Esophagus squamous epithelium (tissue), 5 donors: ENCODE results near the gene FBXO31. TPM values are rescaled to one million over a fixed set of nuclear protein-coding genes. Genes with fewer than 3 reads are reported as not detected.

Experiments
- DNase-seq: peaks from one replicate; lab custom pipeline; 2025; lab: John Stamatoyannopoulos, UW
- H3K27ac ChIP-seq, 4 donors: fragments of 200-600 bp; sonication (generic); one replicate each; pipeline ENCODE4 v1.5.1; 2016 to 2019; ENCODE audit warnings: mild to moderate bottlenecking in 1 of 4
- H3K27me3 ChIP-seq, 4 donors: fragments of 200-600 bp; sonication (generic); 1 replicate in 3 of 4; 2 replicates in 1 of 4; pipeline versions ENCODE4 v1.5.1 to v1.6.0; 2017 to 2021; ENCODE audit warnings: antibody characterized with exemption in 1 of 4
- H3K36me3 ChIP-seq, 3 donors: fragments of 200-600 bp; sonication (generic); one replicate each; pipeline ENCODE4 v1.5.1; 2016 to 2019
- H3K4me1 ChIP-seq, 3 donors: fragments of 200-600 bp; sonication (generic); one replicate each; pipeline ENCODE4 v1.5.1; 2017 to 2019
- H3K4me3 ChIP-seq, 4 donors: fragments of 200-600 bp; sonication (generic); 1 replicate in 3 of 4; 2 replicates in 1 of 4; pipeline ENCODE4 v1.5.1; 2016 to 2019; ENCODE audit warnings: mild to moderate bottlenecking in 2 of 4, moderate library complexity in 1 of 4
- H3K9me3 ChIP-seq, 3 donors: fragments of 200-600 bp; sonication (generic); one replicate each; pipeline ENCODE4 v1.5.1; 2016 to 2019
- CTCF ChIP-seq, 6 experiments: fragments of 450-650 bp in 4 of 6; fragments of 200-600 bp in 2 of 6; sonication (generic) in 2 of 6; IDR thresholded peaks; one replicate each; pipeline ENCODE4 v1.5.1; 2016 to 2019; ENCODE audit warnings: antibody characterized with exemption in 6 of 6, mild to moderate bottlenecking in 4 of 6, moderate library complexity in 4 of 6
- POLR2A ChIP-seq, 4 donors: fragments of 450-650 bp; IDR thresholded peaks; one replicate each; pipeline ENCODE4 v1.6.1; 2017; ENCODE audit warnings: antibody characterized with exemption in 4 of 4, mild to moderate bottlenecking in 4 of 4, moderate library complexity in 3 of 4
- WGBS, 2 donors: methylation state at CpG; one replicate each; pipeline ENCODE4 v1.1.5; 2018; 5-methylcytosine and 5-hydroxymethylcytosine counted together
- intact Hi-C: fragments of 100-400 bp; cut with DNase I; formaldehyde crosslinking; loops from one replicate; pipeline ENCODE4 v1.15.0; 2022
- total RNA-seq, 4 donors: library from RNA; depleted of rRNA; stranded (reverse); fragments of >200 nt; gene quantifications; one replicate each; pipeline ENCODE4 v1.1.0, GENCODE V29; 2016
- donor health status: DM: yes; HTN: yes; CAD: no.

FBXO31 gene
- total RNA-seq, 4 donors from 2014 or later = 18.3 to 43.7 (median 21.2) TPM

GRCh38 chr16:87372305-87372704, 11.3 kb downstream of the FBXO31 start:
- Histone ChIP-seq H3K36me3 (peaks cover 0 to 10% (median 0%) of the 10 kb centered on the region in 3 donors), H3K4me1 (peaks cover 12 to 80% (median 34%) of the 10 kb centered on the region in 3 donors), H3K4me3 (no peak overlapping the region), H3K9me3 (no peaks in the 10 kb centered on the region), H3K27ac (no peak overlapping the region), H3K27me3 (no peaks in the 10 kb centered on the region)
- intact Hi-C loops = no loop called here
- no peak for DNase-seq
- no peak for TF ChIP-seq CTCF (IDR thresholded peaks at IDR 0.05)
- no peak for TF ChIP-seq POLR2A (IDR thresholded peaks at IDR 0.05)
- WGBS, 2 donors = 91 to 100% methylated on average over 2 to 4 of the region's 4 CpGs

DNA sequence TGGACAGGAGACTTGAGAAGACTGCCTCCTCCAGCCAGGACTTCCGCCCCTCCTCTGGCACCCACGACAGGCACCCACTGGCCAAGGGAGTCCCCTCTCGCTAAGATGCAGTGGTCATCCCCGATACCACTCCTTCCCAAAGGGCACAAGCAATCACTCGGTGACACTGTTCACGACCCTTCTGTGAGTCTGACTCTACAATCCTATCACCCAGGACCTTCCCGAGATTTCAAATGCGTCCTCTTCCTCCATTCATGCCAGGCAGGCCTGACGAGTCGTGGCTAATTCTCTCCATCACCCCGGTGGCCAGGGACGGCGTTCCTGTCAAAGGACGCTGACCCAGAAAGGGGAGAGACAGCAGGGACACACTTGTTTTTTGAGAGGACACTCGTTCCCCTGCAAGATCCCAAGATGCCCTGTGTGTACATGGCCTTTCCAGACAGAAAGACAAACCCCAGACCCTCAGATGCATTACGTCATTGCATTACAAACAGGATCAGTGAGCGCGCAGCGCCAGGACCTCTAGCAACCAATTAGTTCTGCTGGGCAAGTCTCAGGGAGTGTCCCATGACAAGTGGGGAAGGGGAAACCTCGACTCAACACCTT, 12.2 kb downstream of the FBXO31 start:
- no peak overlapping the region for H3K4me3 ChIP-seq
- WGBS, 2 donors = 81 to 82% methylated on average over 15 to 16 of the region's 20 CpGs
- no peak for DNase-seq
- intact Hi-C loops = no loop called here
- peaks cover 10 to 84% (median 29%) of the 10 kb centered on the region in 3 donors for H3K4me1 ChIP-seq
- TF ChIP-seq CTCF (IDR thresholded peaks at IDR 0.05) (no peak), POLR2A (IDR thresholded peaks at IDR 0.05) (no peak)
- H3K27me3 ChIP-seq = no peaks in the 10 kb centered on the region
- no peaks in the 10 kb centered on the region for H3K9me3 ChIP-seq
- peaks cover 0 to 19% (median 0%) of the 10 kb centered on the region in 3 donors for H3K36me3 ChIP-seq
- no peak overlapping the region for H3K27ac ChIP-seq

DNA sequence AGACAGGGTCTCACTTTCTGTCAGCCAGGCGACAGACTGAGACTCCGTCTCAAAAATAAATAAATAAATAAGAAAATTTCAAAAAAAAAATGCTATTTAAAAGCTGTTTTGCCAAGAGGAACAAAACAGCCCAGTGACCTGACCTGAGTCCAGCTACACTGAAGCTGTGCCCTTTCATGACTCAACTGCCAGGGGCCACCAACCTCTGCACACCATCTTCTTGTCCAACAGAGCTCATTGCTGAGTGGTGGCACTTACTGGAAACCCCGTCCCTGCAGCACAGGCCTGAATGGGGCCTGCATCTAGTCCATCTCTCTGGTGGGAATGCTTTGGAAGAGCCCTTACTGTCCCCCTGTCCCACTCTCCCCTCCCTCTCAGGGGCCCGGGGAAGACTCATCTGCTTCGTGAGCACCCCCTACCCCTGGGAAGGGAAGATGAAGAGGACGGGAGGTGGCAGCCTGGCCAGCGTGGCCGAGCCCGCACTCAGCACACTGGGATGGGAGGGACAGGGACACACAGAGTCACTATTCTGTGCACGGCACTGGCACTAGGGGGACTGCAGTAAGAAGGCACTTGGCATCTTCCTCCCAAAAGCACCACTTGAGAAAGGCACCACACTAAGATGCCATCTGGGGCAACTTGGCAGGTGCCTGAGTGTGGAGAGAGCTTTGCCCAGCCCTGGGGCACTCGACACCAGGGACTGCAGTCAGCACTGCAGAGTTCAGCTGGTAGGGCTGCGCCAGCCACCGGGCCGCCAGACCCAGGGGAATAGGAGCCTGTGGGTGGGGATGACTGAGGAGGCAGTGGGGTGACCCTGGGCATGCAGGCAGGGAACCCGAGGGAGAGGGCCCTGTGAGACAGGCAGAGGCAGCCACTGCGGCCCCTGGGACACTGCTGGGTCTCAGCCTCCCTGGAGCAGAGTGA, 13.5 kb downstream of the FBXO31 start:
- Histone ChIP-seq H3K27me3 (no peaks in the 10 kb centered on the region), H3K4me3 (no peak overlapping the region), H3K27ac (peak overlapping the region in 1 of 4 donors; percentile 41), H3K36me3 (peaks cover 0 to 32% (median 0%) of the 10 kb centered on the region in 3 donors), H3K9me3 (no peaks in the 10 kb centered on the region), H3K4me1 (peaks cover 4 to 83% (median 16%) of the 10 kb centered on the region in 3 donors)
- TF ChIP-seq POLR2A (IDR thresholded peaks at IDR 0.05) = no peak
- TF ChIP-seq CTCF (IDR thresholded peaks at IDR 0.05) = no peak
- WGBS, 2 donors = 69 to 90% methylated on average over 6 to 7 of the region's 16 CpGs
- intact Hi-C loops = no loop called here
- no peak for DNase-seq

DNA sequence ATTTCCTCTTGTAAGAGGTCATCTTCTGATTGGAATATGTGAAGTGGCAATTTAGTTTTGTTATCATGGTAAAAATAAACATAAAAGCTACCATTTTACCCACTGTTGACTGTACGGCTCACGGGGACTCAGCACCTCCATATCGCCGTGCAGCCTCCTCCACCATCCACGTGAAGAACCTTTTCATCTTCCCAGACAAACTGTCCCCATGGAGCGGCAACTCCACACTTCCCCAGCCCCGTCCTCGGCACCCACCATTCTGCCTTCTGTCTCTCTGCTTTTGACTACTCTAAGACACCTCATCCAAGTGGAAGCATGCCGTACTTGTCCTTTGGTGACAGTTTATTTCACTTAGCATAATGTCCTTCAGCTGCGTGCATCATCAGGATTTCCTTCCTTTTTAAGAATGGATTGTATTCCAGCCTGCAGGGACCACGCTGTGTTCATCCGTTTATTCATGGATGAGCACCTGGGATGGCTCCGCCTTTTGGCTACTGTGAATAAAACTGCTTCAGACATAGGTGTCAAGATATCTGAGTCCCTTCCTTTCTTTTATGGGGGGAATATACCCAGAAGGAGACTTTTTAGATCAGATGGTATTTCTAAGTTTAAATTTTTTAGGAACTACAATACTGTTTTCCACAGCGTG, 14.3 kb downstream of the FBXO31 start:
- H3K36me3 ChIP-seq = peaks cover 0 to 35% (median 0%) of the 10 kb centered on the region in 3 donors
- intact Hi-C loops = no loop called here
- WGBS, 2 donors = 78 to 84% methylated on average over 14 of the region's 14 CpGs
- no peak overlapping the region for H3K4me3 ChIP-seq
- no peaks in the 10 kb centered on the region for H3K27me3 ChIP-seq
- DNase-seq = no peak
- peak overlapping the region in 2 of 4 donors; percentile 41 to 46 for H3K27ac ChIP-seq
- no peaks in the 10 kb centered on the region for H3K9me3 ChIP-seq
- H3K4me1 ChIP-seq = peaks cover 4 to 81% (median 17%) of the 10 kb centered on the region in 3 donors
- TF ChIP-seq CTCF (IDR thresholded peaks at IDR 0.05) (no peak), POLR2A (IDR thresholded peaks at IDR 0.05) (no peak)
